C4-2B (cell line): ENCODE measurements around the gene TBC1D2.
"Not testable (repeated sequence)": the region's sequence is repeated elsewhere in the genome, so short reads cannot be mapped to it uniquely, and the experiment has no call there.

Source experiments
- H3K27ac ChIP-seq: fragments of 450-650 bp; 2 replicates; pipeline ENCODE4 v1.5.1; 2017
- CTCF ChIP-seq: fragments of 450-650 bp; conservative IDR thresholded peaks from 2 replicates; pipeline ENCODE4 v1.5.1; 2017; ENCODE audit warnings: mild to moderate bottlenecking
- ZFX ChIP-seq: fragments of 450-650 bp; IDR thresholded peaks from 2 replicates; pipeline ENCODE4 v1.6.1; 2017

TBC1D2 gene

GRCh38 chr9:98271479-98271878 lies 16.0 kb upstream of the TBC1D2 start:
- TF ChIP-seq CTCF (no peak), ZFX (no peak)
- no peak overlapping the region for H3K27ac ChIP-seq

- H3K27ac ChIP-seq, result not testable (repeated sequence)
Observed at GRCh38 chr9:98270284-98270683, 14.8 kb upstream of the TBC1D2 start.

GRCh38 chr9:98269652-98270051 lies 14.2 kb upstream of the TBC1D2 start:
- not testable (repeated sequence) for H3K27ac ChIP-seq

GRCh38 chr9:98267556-98267955 lies 12.1 kb upstream of the TBC1D2 start:
- not testable (repeated sequence) for H3K27ac ChIP-seq

GRCh38 chr9:98264516-98264915 lies 9.1 kb upstream of the TBC1D2 start:
- no peak overlapping the region for H3K27ac ChIP-seq

GRCh38 chr9:98263482-98264357 lies 8.3 kb upstream of the TBC1D2 start:
- TF ChIP-seq CTCF (peak; percentile 98), ZFX (no peak)
- H3K27ac ChIP-seq, result no peak overlapping the region

More at GRCh38 chr9:98264516-98264915, 9.1 kb upstream of the TBC1D2 start:
- TF ChIP-seq CTCF (no peak), ZFX (no peak)

- no peak for TF ChIP-seq ZFX
- no peak for TF ChIP-seq CTCF
- no peak overlapping the region for H3K27ac ChIP-seq
Observed at GRCh38 chr9:98263080-98263479, 7.6 kb upstream of the TBC1D2 start.

GRCh38 chr9:98262056-98262455 lies 6.6 kb upstream of the TBC1D2 start:
- TF ChIP-seq CTCF (no peak), ZFX (no peak)
- H3K27ac ChIP-seq, result no peak overlapping the region

- no peak overlapping the region for H3K27ac ChIP-seq
- no peak for TF ChIP-seq ZFX
Observed at GRCh38 chr9:98260635-98261034, 5.2 kb upstream of the TBC1D2 start.
